ENCODE measurements around the gene IQGAP1. TPM values are rescaled to one million over a fixed set of nuclear protein-coding genes. Genes with fewer than 3 reads are reported as not detected.

IQGAP1 gene
- total and polyA plus RNA-seq, 11 donors, result 18.9 to 115 (median 36.1) TPM

- Histone ChIP-seq H3K9me3 (no peaks in the 10 kb centered on the region), H3K27ac (no peak overlapping the region), H3K4me1 (peaks cover 0 to 6% (median 0%) of the 10 kb centered on the region in 12 donors), H3K4me3 (no peak overlapping the region), H3K27me3 (no peaks in the 10 kb centered on the region), H3K36me3 (peaks cover 6 to 100% (median 100%) of the 10 kb centered on the region in 9 donors)
- TF ChIP-seq CTCF (IDR thresholded peaks at IDR 0.05) (peak; percentile 57 to 88 (median 72)), POLR2A (IDR thresholded peaks at IDR 0.05) (no peak)
- WGBS, 4 donors, result 57 to 64% (median 60%) methylated on average over 7 of the region's 7 CpGs
- intact Hi-C loops (cut with DNase I), result loop anchor here in 9 of 10 donors (1.0 to 5.0 kb wide), 6 partner anchors 120 to 162 kb away; no protein-coding TSS in a partner anchor
- peak in 2 of 5 donors; percentile 23 to 40 for DNase-seq
- peak; percentile 47 to 68 (median 62) for ATAC-seq
Measured at GRCh38 chr15:90482124-90483011, 94.3 kb downstream of the IQGAP1 start.

- WGBS, 4 donors, result 45 to 90% (median 67%) methylated on average over 1 of the region's 1 CpG
- TF ChIP-seq CTCF (IDR thresholded peaks at IDR 0.05) (no peak), POLR2A (IDR thresholded peaks at IDR 0.05) (no peak)
- H3K36me3 ChIP-seq, result peaks cover 2 to 100% (median 100%) of the 10 kb centered on the region in 9 donors
Measured at GRCh38 chr15:90483012-90483307, 94.9 kb downstream of the IQGAP1 start.

GRCh38 chr15:90483637-90484036 is 95.6 kb downstream of the IQGAP1 start:
- Histone ChIP-seq H3K36me3 (peaks cover 2 to 100% (median 100%) of the 10 kb centered on the region in 9 donors), H3K9me3 (no peaks in the 10 kb centered on the region), H3K4me1 (peaks cover 0 to 6% (median 0%) of the 10 kb centered on the region in 12 donors), H3K4me3 (no peak overlapping the region), H3K27me3 (no peaks in the 10 kb centered on the region), H3K27ac (no peak overlapping the region)
- DNase-seq, result no peak
- 84 to 95% (median 93%) methylated on average over 2 of the region's 2 CpGs for WGBS, 4 donors
- intact Hi-C loops (cut with DNase I), result loop anchor here in 7 of 10 donors (2.0 to 5.0 kb wide), 4 partner anchors 121 to 163 kb away; no protein-coding TSS in a partner anchor
- ATAC-seq, result no peak
- no peak for TF ChIP-seq CTCF (IDR thresholded peaks at IDR 0.05)
- no peak for TF ChIP-seq POLR2A (IDR thresholded peaks at IDR 0.05)

More at GRCh38 chr15:90483012-90483307, 94.9 kb downstream of the IQGAP1 start:
- H3K27me3 ChIP-seq, result no peaks in the 10 kb centered on the region
- intact Hi-C loops (cut with DNase I), result loop anchor here in 7 of 10 donors (2.0 to 5.0 kb wide), 4 partner anchors 121 to 162 kb away; no protein-coding TSS in a partner anchor
- H3K9me3 ChIP-seq, result no peaks in the 10 kb centered on the region
- H3K4me1 ChIP-seq, result peaks cover 0 to 6% (median 0%) of the 10 kb centered on the region in 12 donors
- no peak for DNase-seq
- no peak overlapping the region for H3K27ac ChIP-seq
- no peak overlapping the region for H3K4me3 ChIP-seq
- ATAC-seq, result no peak

GRCh38 chr15:90487186-90487585 is 99.1 kb downstream of the IQGAP1 start:
- H3K36me3 ChIP-seq, result peaks cover 4 to 100% (median 100%) of the 10 kb centered on the region in 9 donors

More at GRCh38 chr15:90487186-90487585, 99.1 kb downstream of the IQGAP1 start:
- Histone ChIP-seq H3K27me3 (no peaks in the 10 kb centered on the region), H3K27ac (no peak overlapping the region), H3K9me3 (no peaks in the 10 kb centered on the region), H3K4me3 (no peak overlapping the region), H3K4me1 (peaks cover 0 to 4% (median 0%) of the 10 kb centered on the region in 12 donors)
- TF ChIP-seq CTCF (IDR thresholded peaks at IDR 0.05) (no peak), POLR2A (IDR thresholded peaks at IDR 0.05) (no peak)
- intact Hi-C loops (cut with DNase I), result no loop called here
- WGBS, 4 donors, result 92 to 96% (median 94%) methylated on average over 8 of the region's 8 CpGs
- no peak for DNase-seq
- ATAC-seq, result no peak
